DOHH2 (cell line): Measurements from ENCODE around the gene PDE9A.
"Not testable (repeated sequence)": the region's sequence is repeated elsewhere in the genome, so short reads cannot be mapped to it uniquely, and the experiment has no call there.

Experiments used
- CTCF ChIP-seq: fragments of 200-600 bp; sonication (generic); IDR thresholded peaks from one replicate; pipeline ENCODE4 v1.5.1; 2014; ENCODE audit warnings: antibody characterized with exemption, mild to moderate bottlenecking, low read depth, low read length; ENCODE audit not compliant: poor library complexity, severe bottlenecking
- EZH2phosphoT487 ChIP-seq: fragments of 200-600 bp; sonication (generic); IDR thresholded peaks from 2 replicates; pipeline ENCODE4 v1.6.1; 2017; ENCODE audit warnings: borderline replicate concordance, mild to moderate bottlenecking, antibody characterized with exemption, low read length, moderate library complexity, mixed read lengths

- not testable (repeated sequence) for TF ChIP-seq CTCF, EZH2phosphoT487
Measured at GRCh38 chr21:42708916-42709315, 55.5 kb downstream of the PDE9A start.
